22Rv1 (cell line): ENCODE data around the gene XIRP1.
A peak's percentile ranks its signal among the peaks of the same experiment; 100 is the strongest.

ENCODE experiments used
- H3K27ac ChIP-seq: fragments of 450-650 bp; 2 replicates; pipeline ENCODE4 v1.5.1; 2017
- ZFX ChIP-seq: fragments of 450-650 bp; IDR thresholded peaks from 2 replicates; pipeline ENCODE4 v1.6.1; 2017; ENCODE audit warnings: antibody characterized with exemption, borderline replicate concordance
- TF ChIP-seq, protein P1 (sequence below): fragments of 450-650 bp; IDR thresholded peaks from 2 replicates; pipeline ENCODE4 v1.5.1; 2017; ENCODE audit warnings: mild to moderate bottlenecking

The XIRP1 gene

DNA sequence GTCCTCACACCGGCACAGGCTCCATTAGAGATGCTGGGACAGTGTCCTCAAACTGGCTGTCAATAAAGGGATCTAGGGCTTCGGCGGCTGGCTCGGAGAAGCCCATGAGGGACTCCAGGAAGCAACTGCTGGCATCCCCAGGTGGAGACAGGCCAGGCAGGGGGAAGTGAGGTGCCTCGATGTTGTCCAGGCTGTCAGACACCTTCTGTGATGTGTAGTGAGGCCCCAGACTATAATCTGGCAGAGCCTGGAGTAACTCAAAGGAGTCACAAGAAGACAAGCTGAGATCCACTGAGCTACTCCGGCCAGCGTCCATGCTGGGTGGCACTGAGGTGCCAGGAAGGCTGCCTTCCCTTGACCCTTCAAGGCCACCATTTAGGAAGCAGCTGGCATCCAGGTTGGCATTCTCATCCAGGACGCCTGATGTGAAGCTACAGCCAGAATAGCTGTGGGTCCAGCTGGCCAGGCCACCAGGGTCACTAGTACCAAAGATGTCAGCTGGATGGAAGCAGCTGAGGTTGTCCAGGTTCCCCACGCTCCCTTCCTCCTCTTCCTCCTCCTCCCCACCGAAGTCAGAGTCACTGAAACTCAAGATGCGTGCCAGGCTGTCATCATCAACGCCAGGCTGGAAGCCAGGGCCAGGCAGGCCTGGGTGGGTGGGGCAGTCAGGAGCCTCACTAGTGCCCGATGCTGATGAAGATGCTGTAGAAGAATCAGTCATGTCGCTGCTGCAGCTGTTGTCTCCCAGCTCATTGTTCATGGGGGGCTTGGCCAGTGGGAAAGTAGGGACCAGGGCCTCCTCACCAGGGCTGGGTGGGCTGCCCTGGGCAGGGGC, 49.1 kb downstream of the XIRP1 start:
- peak overlapping the region; percentile 96 for H3K27ac ChIP-seq

DNA sequence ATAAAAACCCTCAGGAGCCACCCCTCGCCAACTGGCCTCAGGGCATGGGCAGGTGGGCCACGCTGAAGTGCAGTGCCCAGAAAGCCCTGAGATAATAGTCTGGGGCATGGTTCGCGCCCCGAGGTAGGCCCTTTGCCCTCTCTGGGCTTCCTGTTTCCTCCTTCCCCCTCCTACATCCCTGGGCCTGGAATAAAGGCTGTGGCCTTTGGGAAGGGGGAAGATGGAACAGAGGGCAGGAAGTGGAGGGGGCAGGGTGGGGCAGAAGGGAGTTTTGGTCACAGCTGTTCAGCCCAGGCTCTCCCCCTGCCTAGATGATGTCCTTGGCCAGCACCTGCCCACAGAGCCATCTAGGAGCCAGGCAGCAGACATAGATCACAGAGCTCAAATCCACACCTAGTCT, 50.3 kb downstream of the XIRP1 start:
- TF ChIP-seq ZFX, result no peak
- TF ChIP-seq, protein P1, sequence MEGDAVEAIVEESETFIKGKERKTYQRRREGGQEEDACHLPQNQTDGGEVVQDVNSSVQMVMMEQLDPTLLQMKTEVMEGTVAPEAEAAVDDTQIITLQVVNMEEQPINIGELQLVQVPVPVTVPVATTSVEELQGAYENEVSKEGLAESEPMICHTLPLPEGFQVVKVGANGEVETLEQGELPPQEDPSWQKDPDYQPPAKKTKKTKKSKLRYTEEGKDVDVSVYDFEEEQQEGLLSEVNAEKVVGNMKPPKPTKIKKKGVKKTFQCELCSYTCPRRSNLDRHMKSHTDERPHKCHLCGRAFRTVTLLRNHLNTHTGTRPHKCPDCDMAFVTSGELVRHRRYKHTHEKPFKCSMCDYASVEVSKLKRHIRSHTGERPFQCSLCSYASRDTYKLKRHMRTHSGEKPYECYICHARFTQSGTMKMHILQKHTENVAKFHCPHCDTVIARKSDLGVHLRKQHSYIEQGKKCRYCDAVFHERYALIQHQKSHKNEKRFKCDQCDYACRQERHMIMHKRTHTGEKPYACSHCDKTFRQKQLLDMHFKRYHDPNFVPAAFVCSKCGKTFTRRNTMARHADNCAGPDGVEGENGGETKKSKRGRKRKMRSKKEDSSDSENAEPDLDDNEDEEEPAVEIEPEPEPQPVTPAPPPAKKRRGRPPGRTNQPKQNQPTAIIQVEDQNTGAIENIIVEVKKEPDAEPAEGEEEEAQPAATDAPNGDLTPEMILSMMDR, result no peak

More for the DNA sequence above, 49.1 kb downstream of the XIRP1 start:
- no peak for TF ChIP-seq ZFX
- TF ChIP-seq, protein P1, result no peak

DNA sequence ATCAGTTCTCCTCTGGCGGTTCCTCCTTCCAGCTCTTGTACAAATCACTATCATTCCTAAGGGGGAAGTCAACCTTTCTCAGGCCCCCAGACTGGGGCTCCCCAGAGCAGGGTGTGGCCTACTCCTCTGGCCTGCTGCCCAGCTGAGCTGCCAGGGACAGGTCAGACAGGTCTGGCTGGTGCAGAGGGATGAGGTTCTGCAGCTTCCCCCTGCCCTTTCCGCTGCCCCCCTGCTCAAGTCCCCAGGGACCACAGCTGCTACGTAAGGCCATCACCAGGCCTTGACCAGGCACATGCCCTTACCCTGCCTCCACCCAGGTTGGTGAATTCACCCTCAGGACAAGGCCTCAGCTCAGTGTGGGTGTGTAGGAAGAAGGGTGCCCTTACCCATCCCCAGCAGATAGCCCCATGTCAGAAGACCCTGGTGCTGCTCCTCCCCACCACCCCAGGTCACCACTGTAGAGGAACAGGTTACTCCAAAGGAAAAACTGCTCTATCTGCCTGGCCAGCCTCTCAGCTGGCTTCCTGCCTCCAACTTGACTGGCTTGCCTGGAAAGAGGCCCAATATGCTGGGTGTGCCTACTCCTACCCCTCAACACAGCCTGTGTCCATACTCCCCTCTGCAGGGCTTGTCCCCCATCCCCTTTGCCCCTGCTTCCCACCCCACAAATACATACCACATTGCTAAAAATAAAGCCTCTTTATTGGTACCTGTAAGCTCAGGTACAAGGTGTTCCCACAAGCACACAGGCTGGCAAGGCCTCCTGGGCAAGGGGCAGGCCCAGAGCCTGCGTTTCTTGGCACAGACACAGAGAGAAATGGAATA, 51.0 kb downstream of the XIRP1 start:
- H3K27ac ChIP-seq, result peak overlapping the region; percentile 96
- TF ChIP-seq, protein P1, result no peak
- TF ChIP-seq ZFX, result no peak

More for the DNA sequence above, 50.3 kb downstream of the XIRP1 start:
- H3K27ac ChIP-seq, result peak overlapping the region; percentile 96

DNA sequence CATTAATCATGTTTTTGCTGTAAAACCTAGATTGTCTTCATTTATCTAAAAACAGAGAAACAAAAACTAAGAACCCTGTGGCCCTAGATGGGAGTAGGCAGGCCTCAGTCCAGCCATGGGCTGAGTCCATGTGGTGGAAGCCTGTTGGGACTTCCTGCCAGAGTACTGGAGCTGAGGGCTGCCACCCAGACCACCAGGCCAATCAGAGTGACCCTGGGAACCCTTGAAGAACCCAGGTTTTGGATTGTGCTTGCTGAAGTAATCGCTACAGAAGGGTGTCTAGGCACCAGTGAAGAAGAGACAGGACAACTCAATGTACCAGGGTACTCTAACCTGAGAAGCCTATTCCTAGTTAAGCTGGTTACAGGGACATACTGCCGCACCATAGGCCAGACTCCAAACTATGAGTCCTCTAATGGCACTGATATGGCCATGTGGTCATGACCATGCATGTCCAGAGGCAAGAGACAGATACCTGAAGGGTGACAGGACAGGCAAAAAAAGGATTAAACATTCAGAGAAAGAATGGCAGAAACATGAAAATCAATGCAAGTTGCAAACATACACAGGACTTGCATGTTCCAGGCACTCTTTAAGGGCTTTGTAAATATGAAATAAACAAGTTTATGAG, 51.9 kb downstream of the XIRP1 start:
- H3K27ac ChIP-seq, result peak overlapping the region; percentile 96
- no peak for TF ChIP-seq ZFX
- TF ChIP-seq, protein P1, result no peak

DNA sequence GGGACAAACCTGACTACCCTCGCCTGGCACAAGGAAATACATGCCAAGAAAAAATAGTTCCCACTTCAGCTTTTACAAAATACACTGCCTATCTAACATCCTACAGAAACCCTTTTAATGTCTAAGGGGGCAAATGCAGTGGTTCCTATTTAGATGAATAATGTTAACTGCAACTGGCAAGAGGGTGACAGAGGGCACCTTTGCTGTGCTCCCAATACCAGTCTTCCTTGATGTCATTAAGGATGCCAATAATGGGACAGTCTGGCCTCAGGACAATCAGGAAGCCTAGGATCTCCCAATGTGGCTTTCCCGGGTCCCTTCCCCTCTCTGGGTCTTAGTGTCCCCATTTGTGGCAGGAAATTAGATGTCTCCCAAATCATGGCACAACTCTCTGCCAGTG, 53.0 kb downstream of the XIRP1 start:
- no peak for TF ChIP-seq ZFX
- TF ChIP-seq, protein P1, result no peak
- H3K27ac ChIP-seq, result peak overlapping the region; percentile 96

DNA sequence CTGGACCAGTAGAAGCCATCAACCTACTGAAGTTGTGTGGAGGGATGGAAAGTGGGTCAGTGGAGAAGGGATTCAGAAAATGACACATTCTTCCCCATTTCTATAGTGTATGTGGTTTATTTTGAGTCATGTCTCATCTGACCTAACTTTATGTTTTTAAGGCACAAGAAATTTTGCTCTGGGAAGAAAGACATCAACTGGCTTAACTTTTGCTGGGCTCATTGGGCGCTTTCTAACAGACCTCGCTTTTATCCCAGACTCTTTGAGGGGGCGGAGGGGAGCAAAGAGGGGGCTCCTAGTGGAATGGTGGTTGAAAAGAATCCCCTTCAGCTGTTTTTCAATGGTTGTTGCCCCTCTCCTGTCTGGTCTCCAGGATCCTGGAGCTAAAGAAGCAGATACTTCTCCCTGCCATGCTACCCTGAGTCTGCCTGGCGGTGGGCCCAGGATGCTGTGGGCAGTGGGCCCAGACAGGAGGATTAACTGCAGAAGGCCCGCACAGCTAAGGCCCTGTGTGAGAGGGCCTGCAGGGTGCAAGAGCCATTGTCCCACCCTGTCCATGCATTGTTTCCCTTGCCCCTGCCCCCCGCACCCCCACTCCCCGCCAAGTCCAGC, 53.5 kb downstream of the XIRP1 start:
- no peak for TF ChIP-seq ZFX
- TF ChIP-seq, protein P1, result no peak

More for the DNA sequence above, 53.5 kb downstream of the XIRP1 start:
- H3K27ac ChIP-seq, result peak overlapping the region; percentile 96
